Measurements from ENCODE around the gene ST8SIA2. TPM values are rescaled to one million over a fixed set of nuclear protein-coding genes. Genes with fewer than 3 reads are reported as not detected.

ST8SIA2 gene
- total RNA-seq, 4 donors from 2014 or later, result not detected

DNA sequence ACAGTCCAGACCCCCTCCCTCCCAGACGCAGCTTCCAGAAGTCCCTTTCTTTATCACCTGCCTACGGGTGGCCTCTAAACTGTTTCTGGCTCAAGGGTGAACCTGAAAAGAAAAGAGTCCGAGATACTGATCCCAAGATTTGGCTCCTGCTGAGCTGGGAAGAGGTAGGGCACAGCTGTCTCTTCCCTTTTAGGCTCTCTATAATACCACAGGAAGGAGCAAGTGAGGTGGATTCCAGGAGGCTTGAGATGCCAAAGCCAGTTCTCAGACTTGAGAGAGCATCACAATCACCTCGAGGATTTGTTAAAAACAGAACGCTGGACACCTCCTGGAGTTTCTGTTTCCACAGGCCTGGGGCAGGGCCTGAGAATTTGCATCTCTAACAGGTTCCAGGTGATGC is 12.3 kb downstream of the ST8SIA2 start:
- Histone ChIP-seq H3K36me3 (no peaks in the 10 kb centered on the region), H3K9me3 (no peaks in the 10 kb centered on the region), H3K4me1 (no peaks in the 10 kb centered on the region), H3K27me3 (peaks cover 22% of the 10 kb centered on the region), H3K27ac (no peak overlapping the region), H3K4me3 (no peak overlapping the region)
- DNase-seq (ENCODE audit: low spot score in 2 of 2), result no peak
- no peak for TF ChIP-seq POLR2A (IDR thresholded peaks at IDR 0.05)
- 79% methylated on average over 5 of the region's 5 CpGs for WGBS

DNA sequence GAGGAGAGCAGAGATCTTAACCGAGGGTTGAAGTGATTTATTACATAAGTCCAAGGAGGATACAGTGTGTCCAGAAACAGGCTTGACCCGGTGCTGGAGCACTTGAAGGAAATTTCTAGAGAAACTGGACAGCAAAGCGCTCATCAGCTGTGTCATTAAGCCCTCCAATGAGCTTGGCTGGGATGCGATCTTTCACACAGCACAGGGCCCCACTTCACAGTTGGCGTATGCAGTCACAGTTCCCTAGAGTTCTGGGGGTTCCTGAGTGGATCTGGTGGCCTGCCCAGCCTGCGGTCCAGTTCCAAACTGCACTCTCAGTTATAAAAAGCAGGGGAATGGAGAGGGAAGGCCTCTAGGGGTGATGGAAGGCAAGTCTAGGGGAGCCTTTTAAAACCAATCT is 13.6 kb downstream of the ST8SIA2 start:
- no peak overlapping the region for H3K4me3 ChIP-seq
- no peaks in the 10 kb centered on the region for H3K9me3 ChIP-seq
- DNase-seq (ENCODE audit: low spot score in 2 of 2), result no peak
- peaks cover 12% of the 10 kb centered on the region for H3K27me3 ChIP-seq
- H3K27ac ChIP-seq, result no peak overlapping the region
- 78% methylated on average over 6 of the region's 6 CpGs for WGBS
- TF ChIP-seq, protein P1, sequence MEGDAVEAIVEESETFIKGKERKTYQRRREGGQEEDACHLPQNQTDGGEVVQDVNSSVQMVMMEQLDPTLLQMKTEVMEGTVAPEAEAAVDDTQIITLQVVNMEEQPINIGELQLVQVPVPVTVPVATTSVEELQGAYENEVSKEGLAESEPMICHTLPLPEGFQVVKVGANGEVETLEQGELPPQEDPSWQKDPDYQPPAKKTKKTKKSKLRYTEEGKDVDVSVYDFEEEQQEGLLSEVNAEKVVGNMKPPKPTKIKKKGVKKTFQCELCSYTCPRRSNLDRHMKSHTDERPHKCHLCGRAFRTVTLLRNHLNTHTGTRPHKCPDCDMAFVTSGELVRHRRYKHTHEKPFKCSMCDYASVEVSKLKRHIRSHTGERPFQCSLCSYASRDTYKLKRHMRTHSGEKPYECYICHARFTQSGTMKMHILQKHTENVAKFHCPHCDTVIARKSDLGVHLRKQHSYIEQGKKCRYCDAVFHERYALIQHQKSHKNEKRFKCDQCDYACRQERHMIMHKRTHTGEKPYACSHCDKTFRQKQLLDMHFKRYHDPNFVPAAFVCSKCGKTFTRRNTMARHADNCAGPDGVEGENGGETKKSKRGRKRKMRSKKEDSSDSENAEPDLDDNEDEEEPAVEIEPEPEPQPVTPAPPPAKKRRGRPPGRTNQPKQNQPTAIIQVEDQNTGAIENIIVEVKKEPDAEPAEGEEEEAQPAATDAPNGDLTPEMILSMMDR (IDR thresholded peaks at IDR 0.05), result no peak
- TF ChIP-seq EP300 (IDR thresholded peaks at IDR 0.05) (no peak), POLR2AphosphoS5 (IDR thresholded peaks at IDR 0.05) (no peak), POLR2A (IDR thresholded peaks at IDR 0.05) (no peak)
- H3K4me1 ChIP-seq, result no peaks in the 10 kb centered on the region
- H3K36me3 ChIP-seq, result no peaks in the 10 kb centered on the region

DNA sequence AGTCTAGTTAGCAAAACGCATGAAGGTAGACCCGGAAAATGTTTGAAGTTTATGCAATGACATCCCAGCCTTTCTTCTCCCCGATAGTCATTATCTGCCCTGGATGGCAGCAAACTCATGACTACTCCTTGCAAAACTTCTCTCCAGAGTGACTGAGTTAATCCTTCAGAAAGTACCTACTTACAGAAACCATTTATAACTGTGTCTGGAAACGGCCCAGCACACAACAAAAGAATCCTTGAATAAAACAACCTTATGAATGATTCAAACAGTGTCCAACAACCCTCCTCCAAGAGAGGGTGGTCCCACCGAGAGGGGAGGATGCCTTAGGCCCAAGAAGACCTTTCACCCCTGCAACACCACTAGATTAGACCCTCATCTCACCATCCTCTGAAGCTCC is 14.2 kb downstream of the ST8SIA2 start:
- DNase-seq (ENCODE audit: low spot score in 2 of 2), result no peak
- H3K4me3 ChIP-seq, result no peak overlapping the region
- TF ChIP-seq, protein P1 (IDR thresholded peaks at IDR 0.05), result no peak
- TF ChIP-seq POLR2A (IDR thresholded peaks at IDR 0.05), result no peak
- no peak for TF ChIP-seq POLR2AphosphoS5 (IDR thresholded peaks at IDR 0.05)
- H3K36me3 ChIP-seq, result no peaks in the 10 kb centered on the region
- H3K27ac ChIP-seq, result no peak overlapping the region
- H3K4me1 ChIP-seq, result no peaks in the 10 kb centered on the region
- WGBS, result 63% methylated on average over 5 of the region's 5 CpGs
- peaks cover 12% of the 10 kb centered on the region for H3K27me3 ChIP-seq
- no peaks in the 10 kb centered on the region for H3K9me3 ChIP-seq

DNA sequence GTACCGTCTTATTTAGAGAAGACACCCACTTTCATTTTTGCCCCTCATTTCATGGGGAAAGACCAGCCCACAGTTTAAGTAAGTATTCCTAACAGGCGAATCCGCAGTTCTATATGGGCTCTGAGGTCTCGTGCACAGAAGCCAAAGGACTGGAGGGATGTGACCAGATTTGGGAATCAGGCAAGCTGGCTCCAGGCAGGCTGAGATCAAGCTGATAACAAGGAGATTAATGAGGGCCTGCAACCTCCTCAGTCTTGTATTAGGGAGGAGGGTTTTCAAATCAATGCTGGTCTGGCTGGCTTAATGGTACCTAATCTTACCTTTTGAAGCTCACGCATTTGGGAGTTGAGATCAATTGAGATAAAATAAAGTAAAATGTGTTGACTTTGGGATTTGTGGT is 15.3 kb downstream of the ST8SIA2 start:
- H3K4me3 ChIP-seq, result no peak overlapping the region
- H3K27me3 ChIP-seq, result peaks cover 10% of the 10 kb centered on the region
- no peaks in the 10 kb centered on the region for H3K36me3 ChIP-seq
- H3K27ac ChIP-seq, result no peak overlapping the region
- no peak for DNase-seq (ENCODE audit: low spot score in 2 of 2)
- H3K9me3 ChIP-seq, result no peaks in the 10 kb centered on the region
- WGBS, result 81% methylated on average over 5 of the region's 5 CpGs
- H3K4me1 ChIP-seq, result no peaks in the 10 kb centered on the region
- TF ChIP-seq EP300 (IDR thresholded peaks at IDR 0.05) (no peak), POLR2AphosphoS5 (IDR thresholded peaks at IDR 0.05) (no peak), POLR2A (IDR thresholded peaks at IDR 0.05) (no peak)
- TF ChIP-seq, protein P1 (IDR thresholded peaks at IDR 0.05), result no peak

DNA sequence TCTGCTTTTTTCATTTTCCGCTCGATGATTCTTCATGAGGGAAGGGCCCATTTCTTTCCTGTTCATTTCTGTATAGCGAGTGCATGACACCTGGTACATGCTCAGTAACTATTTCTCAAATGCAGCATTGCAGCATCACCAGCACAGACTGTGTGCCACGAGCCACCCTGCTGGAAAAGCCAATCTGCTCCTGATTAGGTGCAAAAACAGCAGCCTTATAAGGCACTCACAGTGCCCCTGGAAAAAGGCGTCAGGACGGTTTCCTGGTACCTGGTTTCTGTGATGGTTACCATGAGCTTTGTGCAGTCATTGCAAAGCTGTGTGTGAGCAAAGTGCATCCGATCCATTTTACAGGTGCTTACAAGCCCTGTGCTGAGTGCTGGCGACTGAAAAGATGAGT is 15.8 kb downstream of the ST8SIA2 start:
- H3K27ac ChIP-seq, result no peak overlapping the region
- peaks cover 13% of the 10 kb centered on the region for H3K27me3 ChIP-seq
- no peak for DNase-seq (ENCODE audit: low spot score in 2 of 2)
- TF ChIP-seq EP300 (IDR thresholded peaks at IDR 0.05) (no peak), POLR2A (IDR thresholded peaks at IDR 0.05) (no peak), POLR2AphosphoS5 (IDR thresholded peaks at IDR 0.05) (no peak)
- TF ChIP-seq, protein P1 (IDR thresholded peaks at IDR 0.05), result no peak
- no peaks in the 10 kb centered on the region for H3K9me3 ChIP-seq
- no peak overlapping the region for H3K4me3 ChIP-seq
- WGBS, result 85% methylated on average over 8 of the region's 8 CpGs
- H3K36me3 ChIP-seq, result no peaks in the 10 kb centered on the region
- H3K4me1 ChIP-seq, result no peaks in the 10 kb centered on the region

DNA sequence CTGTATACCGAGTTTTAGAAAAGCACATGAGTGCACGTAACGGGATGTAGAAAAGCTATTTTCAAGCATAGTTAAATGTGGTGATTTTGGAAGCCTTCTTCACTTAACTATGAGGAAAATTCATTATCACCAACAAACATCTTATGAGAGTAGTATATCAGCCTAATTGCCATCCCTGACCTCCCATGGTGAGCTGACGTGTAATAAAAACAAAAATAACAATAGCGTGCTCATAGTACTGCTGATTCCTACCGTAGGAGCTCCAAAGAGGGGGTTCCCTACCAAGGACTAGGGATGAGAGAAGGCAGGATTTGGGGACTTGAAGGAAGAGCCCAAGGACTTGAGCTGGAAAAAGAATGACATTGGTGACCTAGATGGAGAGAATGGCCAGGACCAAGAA is 16.9 kb downstream of the ST8SIA2 start:
- DNase-seq (ENCODE audit: low spot score in 2 of 2), result no peak
- no peaks in the 10 kb centered on the region for H3K9me3 ChIP-seq
- H3K4me3 ChIP-seq, result no peak overlapping the region
- H3K27ac ChIP-seq, result no peak overlapping the region
- H3K4me1 ChIP-seq, result no peaks in the 10 kb centered on the region
- H3K36me3 ChIP-seq, result no peaks in the 10 kb centered on the region
- H3K27me3 ChIP-seq, result peaks cover 13% of the 10 kb centered on the region
- TF ChIP-seq EP300 (IDR thresholded peaks at IDR 0.05) (no peak), POLR2AphosphoS5 (IDR thresholded peaks at IDR 0.05) (no peak)
- WGBS, result 92% methylated on average over 6 of the region's 6 CpGs

Data from suprapubic skin (tissue), 4 donors.